ENCODE data around the gene SNRNP35. TPM values are rescaled to one million over a fixed set of nuclear protein-coding genes. Genes with fewer than 3 reads are reported as not detected.
"Not testable (repeated sequence)": the region's sequence is repeated elsewhere in the genome, so short reads cannot be mapped to it uniquely, and the experiment has no call there.

SNRNP35 gene
- total RNA-seq, 2 donors from 2014 or later = 16.6 to 22.6 TPM

DNA sequence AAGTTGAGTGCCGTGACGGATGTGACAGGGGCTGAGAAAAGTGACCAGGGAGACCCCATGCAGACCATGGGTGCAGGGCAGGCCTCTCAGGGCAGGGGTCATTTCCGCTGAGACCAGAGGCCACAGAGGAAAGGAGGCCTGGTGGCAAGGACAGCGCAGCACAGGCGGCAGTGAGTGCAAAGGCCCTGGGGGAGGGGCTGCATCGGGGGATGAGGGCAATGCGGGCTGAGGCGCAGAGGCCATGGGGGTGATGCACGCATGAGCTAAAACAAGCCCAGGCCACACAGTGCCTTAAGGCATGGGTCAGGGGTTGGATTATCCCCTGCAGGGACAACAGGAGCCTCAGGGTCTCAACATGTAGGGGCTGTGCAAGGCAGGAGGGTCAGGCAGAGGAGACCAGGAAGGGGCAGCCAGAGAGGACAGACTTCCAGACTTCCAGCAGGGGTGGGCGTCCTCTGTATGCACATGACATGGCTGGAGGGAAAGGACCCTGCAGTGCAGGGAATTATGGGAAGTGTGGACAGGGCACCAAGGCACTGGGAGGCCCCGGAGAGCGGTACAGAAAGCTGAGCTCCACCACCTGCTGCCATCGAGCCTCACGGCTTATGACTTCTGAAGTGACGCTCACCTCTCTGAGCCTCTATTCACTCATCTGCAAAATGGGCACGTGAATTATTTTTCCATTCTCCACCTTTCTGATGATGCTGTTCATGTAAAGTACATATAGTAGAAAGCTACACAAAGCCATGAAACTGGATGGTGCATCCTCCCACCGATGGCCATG, 48.3 kb downstream of the SNRNP35 start:
- H3K9me3 ChIP-seq = no peaks in the 10 kb centered on the region
- no peak overlapping the region for H3K27ac ChIP-seq
- H3K36me3 ChIP-seq = no peaks in the 10 kb centered on the region
- no peak overlapping the region for H3K4me3 ChIP-seq
- TF ChIP-seq POLR2A (IDR thresholded peaks at IDR 0.05) (no peak), POLR2AphosphoS5 (IDR thresholded peaks at IDR 0.05) (no peak)
- TF ChIP-seq, protein P1, sequence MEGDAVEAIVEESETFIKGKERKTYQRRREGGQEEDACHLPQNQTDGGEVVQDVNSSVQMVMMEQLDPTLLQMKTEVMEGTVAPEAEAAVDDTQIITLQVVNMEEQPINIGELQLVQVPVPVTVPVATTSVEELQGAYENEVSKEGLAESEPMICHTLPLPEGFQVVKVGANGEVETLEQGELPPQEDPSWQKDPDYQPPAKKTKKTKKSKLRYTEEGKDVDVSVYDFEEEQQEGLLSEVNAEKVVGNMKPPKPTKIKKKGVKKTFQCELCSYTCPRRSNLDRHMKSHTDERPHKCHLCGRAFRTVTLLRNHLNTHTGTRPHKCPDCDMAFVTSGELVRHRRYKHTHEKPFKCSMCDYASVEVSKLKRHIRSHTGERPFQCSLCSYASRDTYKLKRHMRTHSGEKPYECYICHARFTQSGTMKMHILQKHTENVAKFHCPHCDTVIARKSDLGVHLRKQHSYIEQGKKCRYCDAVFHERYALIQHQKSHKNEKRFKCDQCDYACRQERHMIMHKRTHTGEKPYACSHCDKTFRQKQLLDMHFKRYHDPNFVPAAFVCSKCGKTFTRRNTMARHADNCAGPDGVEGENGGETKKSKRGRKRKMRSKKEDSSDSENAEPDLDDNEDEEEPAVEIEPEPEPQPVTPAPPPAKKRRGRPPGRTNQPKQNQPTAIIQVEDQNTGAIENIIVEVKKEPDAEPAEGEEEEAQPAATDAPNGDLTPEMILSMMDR (IDR thresholded peaks at IDR 0.05) = no peak
- H3K27me3 ChIP-seq (replicated peaks; ENCODE audit: insufficient read depth) = no peaks in the 10 kb centered on the region
- no peak for DNase-seq (ENCODE audit: low spot score)
- 95% methylated on average over 17 of the region's 17 CpGs for WGBS
- H3K4me1 ChIP-seq (replicated peaks) = no peaks in the 10 kb centered on the region
- intact Hi-C loops (cut with DNase I) = no loop called here

DNA sequence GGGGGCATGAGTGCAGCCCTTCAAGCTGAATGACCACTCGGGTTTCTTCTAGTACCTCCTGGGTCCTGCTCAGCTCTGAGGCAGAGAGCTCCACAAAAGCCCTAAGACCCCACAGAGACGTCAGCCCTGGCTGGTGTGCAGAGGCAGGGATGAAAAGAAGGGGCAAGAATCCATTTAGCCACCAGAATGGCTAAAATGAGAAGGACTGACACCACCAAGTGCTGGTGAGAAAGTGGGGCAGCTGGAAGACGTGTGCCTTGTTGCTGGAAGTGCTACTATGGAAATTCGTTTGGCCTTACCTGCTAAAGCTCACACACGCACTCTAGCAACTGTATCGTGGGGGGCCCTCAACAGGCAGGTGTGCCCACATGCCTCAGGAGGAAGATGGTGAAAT, 48.9 kb downstream of the SNRNP35 start:
- Histone ChIP-seq H3K9me3 (no peaks in the 10 kb centered on the region), H3K4me1 (replicated peaks) (no peaks in the 10 kb centered on the region), H3K4me3 (no peak overlapping the region), H3K27me3 (replicated peaks; ENCODE audit: insufficient read depth) (no peaks in the 10 kb centered on the region), H3K27ac (no peak overlapping the region), H3K36me3 (no peaks in the 10 kb centered on the region)
- 89% methylated on average over 6 of the region's 6 CpGs for WGBS
- TF ChIP-seq POLR2AphosphoS5 (IDR thresholded peaks at IDR 0.05) (no peak), POLR2A (IDR thresholded peaks at IDR 0.05) (no peak)
- TF ChIP-seq, protein P1 (IDR thresholded peaks at IDR 0.05) = no peak
- intact Hi-C loops (cut with DNase I) = no loop called here
- no peak for DNase-seq (ENCODE audit: low spot score)

DNA sequence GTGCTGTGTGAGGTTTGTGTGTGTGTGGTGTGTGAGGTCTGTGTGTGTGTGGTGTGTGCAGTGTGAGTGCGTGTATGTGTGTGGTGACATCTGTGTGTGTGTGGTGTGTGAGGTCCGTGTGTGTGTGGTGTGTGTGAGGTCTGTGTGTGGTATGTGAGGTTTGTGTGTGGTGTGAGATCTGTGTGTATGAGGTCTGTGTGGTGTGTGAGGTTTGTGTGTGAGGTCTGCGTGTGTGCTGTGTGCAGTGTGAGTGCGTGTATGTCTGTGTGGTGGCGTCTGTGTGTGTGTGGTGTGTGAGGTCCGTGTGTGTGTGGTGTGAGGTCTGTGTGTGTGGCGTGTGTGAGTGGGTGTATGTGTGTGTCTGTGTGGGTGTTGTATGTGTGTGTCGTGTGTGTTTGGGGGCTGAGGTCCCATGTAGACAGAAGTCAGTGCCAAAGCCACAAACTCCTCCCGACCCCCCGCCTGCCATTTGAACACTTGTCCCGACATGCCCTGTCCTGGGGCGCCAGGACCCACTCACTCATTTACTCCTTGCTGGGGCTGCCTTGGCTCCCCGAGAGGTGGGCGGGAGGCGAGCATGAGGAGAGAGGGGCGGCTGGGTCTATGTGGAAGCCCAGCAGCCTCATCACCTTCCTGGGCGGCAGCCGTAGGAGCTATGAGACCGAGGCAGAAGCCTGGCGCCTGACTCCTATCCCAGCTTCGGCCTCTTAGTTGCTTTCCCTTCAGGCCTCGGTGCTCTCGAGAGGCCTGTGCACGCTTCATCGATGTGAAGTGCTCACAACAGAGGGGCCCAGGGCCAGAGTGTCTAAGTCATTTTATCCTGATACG, 55.1 kb downstream of the SNRNP35 start:
- Histone ChIP-seq H3K27ac (peak overlapping the region in 1 of 2 donors; percentile 51), H3K27me3 (replicated peaks; ENCODE audit: insufficient read depth) (no peaks in the 10 kb centered on the region), H3K4me1 (replicated peaks) (no peaks in the 10 kb centered on the region), H3K4me3 (no peak overlapping the region), H3K9me3 (no peaks in the 10 kb centered on the region), H3K36me3 (no peaks in the 10 kb centered on the region)
- WGBS = 60% methylated on average over 26 of the region's 26 CpGs
- TF ChIP-seq, protein P1 (IDR thresholded peaks at IDR 0.05) = no peak
- TF ChIP-seq POLR2A (IDR thresholded peaks at IDR 0.05) (no peak), POLR2AphosphoS5 (IDR thresholded peaks at IDR 0.05) (no peak)
- intact Hi-C loops (cut with DNase I) = no loop called here
- DNase-seq (ENCODE audit: low spot score) = no peak

DNA sequence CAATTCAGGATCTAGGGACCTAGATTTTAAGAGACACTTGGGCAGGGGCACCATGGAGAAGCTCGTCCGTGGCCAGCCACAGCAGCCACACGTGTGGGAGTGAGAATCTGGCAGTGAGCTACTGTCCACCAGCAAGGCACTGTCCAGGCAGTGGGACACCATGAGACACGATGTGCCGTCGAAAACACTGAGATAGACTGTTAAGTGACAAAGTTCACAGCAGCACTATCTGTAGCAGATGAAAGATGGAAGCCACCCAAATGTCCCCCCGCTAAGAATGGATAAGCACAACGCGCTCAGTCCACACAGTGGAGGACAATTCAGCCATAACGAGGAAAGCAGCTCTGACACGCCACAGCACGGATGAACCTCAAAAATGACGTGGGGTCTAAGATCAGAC, 55.9 kb downstream of the SNRNP35 start:
- intact Hi-C loops (cut with DNase I) = no loop called here
- 78% methylated on average over 13 of the region's 13 CpGs for WGBS
- Histone ChIP-seq H3K9me3 (no peaks in the 10 kb centered on the region), H3K4me3 (no peak overlapping the region), H3K27me3 (replicated peaks; ENCODE audit: insufficient read depth) (no peaks in the 10 kb centered on the region), H3K27ac (no peak overlapping the region), H3K36me3 (no peaks in the 10 kb centered on the region), H3K4me1 (replicated peaks) (no peaks in the 10 kb centered on the region)
- TF ChIP-seq POLR2A (IDR thresholded peaks at IDR 0.05) (no peak), POLR2AphosphoS5 (IDR thresholded peaks at IDR 0.05) (no peak)
- TF ChIP-seq, protein P1 (IDR thresholded peaks at IDR 0.05) = no peak
- no peak for DNase-seq (ENCODE audit: low spot score)

GRCh38 chr12:123514582-123515221, 56.8 kb downstream of the SNRNP35 start:
- 97% methylated on average over 1 of the region's 1 CpG for WGBS
- not testable (repeated sequence) for H3K27me3 ChIP-seq (replicated peaks; ENCODE audit: insufficient read depth); H3K36me3 ChIP-seq; H3K9me3 ChIP-seq; H3K27ac ChIP-seq; DNase-seq (ENCODE audit: low spot score); H3K4me1 ChIP-seq (replicated peaks); H3K4me3 ChIP-seq
- intact Hi-C loops (cut with DNase I) = loop anchor here (5.0 kb wide), 1 partner anchor 68 kb away; the partner anchor contains the start of gene TMED2
